Globus pallidus (tissue), 1 donor: Measurements from ENCODE around the gene PPME1.

ENCODE experiments used
- DNase-seq: peaks from one replicate; pipeline ENCODE4 v3.0.0-alpha.2; 2015; ENCODE audit warnings: low spot score

The PPME1 gene

DNA sequence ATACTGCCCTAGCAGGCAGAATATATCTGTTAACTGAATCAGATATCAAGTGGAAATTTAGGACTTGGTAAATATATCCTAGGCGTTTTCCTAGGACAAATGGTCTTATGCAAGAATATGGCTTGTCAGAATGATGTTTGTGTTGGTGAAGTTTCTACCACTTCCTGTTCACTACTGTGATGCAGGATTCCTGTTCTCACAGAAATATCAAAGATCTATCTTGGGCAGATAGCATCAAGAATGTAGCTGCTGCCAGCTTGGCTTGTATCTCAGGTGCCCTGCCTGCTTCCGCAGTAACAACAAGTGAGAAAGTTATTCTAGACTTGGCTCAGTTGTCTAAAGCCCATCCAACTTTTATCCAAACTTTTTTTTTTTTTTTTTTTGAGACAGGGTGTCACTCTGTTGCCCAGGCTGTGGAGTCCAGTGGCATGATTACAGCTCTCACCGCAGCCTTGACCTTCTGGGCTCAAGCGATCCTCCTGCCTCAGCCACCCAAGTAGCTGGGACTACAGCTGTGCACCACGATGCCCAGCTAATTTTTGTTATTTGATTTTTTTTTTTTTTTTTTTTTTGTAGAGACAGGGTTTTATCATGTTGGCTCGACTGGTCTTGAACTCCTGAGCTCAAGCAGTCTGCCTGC lies 61.3 kb downstream of the PPME1 start:
- no peak for DNase-seq

GRCh38 chr11:74233683-74234082 lies 62.6 kb downstream of the PPME1 start:
- no peak for DNase-seq

DNA sequence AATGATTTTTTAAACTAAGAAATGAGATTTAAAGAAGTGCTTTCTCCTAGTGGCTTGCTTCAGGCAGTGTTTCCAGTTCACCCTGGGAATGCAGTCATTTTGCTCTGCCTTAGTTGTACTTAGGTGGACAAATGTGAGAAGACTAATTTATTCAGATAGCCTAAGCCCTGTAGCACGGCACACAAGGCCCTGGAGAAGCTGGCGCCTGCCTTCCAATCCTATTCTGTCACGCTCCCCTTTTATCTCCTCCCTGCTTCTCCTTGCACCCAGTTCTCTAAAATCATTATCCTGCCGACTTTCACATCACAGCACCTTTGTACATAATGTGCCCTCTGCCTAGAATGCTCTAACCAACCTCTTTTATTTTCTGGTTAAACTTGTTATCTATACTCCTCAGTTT lies 64.0 kb downstream of the PPME1 start:
- DNase-seq, result no peak

DNA sequence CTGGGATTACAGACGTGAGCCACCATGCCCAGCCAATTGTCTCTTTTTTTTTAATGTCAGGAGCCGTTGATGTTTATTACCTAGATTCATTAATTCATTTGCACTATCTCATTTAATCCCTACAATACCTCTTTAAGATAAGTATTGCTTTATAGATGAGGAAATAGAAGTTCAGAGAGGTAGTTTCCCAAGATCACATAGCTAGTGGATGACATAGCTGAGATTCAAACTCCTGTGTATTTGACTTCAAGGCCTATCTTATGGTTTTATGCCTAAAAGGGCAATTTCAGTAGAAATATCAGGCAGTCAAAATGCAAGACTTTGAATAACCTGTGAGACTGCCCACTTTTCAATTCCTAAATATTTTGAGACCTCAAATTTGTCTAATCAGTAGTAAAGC lies 66.5 kb downstream of the PPME1 start:
- DNase-seq, result no peak

DNA sequence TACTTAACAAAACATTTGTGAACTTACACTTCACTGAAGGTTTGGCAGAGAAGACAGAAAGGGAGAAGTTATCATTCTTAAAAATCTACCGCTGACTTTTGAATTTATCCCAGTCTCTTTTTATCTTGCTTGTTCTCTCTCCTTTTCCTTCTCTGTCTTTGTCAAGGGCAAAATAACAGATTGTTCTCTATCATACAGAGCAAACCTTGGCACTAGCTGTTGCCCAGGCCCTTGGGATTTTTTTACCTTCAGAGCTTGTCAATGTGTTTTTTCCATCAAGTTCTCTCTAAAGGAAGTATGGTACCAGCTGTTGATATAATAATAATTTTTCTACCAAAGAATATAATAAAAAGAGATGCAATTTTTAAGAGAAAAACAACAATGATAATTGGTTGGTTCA lies 67.2 kb downstream of the PPME1 start:
- DNase-seq, result no peak

GRCh38 chr11:74248469-74248868 lies 77.4 kb downstream of the PPME1 start:
- DNase-seq, result no peak

DNA sequence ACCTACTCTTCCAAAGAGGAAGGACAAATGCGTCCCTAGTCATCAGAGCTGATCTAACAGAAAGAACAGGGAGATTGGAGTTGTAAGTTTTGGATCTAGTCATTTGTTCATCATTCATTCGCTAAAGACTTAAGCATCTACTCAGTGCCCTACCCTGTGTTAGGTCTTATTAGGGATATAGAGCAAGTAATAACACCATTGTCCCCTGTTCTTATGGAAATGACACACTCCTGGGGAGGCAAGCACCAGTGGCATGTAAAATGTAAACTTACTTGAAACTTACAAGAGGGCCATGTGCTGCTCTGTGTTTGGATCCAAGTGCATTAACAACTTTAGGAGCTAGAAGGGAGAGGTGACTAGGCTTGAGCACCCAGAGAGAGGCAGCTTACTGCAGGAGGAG lies 78.4 kb downstream of the PPME1 start:
- DNase-seq, result no peak

DNA sequence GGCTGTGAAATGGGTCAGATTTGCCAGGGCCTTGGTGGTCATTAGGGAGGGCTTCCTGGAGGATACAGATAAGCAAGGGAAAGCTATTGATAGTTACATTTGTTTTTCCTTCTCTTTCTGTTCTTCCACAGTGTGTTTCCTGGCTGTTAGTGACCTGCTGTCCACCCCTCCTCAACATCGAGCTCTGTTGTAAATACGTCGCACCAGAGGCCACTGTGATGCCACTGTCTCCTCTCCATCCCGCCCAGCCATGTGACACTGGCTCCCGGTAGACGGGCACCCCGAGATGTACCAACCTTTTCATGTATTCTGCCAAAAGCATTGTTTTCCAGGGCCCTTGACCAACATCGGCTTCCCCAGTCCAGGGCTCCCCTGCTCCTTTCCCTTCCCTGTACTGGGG lies 82.3 kb downstream of the PPME1 start:
- no peak for DNase-seq

- peak; percentile 37 for DNase-seq
Observed at GRCh38 chr11:74255741-74256375, 84.8 kb downstream of the PPME1 start.

DNA sequence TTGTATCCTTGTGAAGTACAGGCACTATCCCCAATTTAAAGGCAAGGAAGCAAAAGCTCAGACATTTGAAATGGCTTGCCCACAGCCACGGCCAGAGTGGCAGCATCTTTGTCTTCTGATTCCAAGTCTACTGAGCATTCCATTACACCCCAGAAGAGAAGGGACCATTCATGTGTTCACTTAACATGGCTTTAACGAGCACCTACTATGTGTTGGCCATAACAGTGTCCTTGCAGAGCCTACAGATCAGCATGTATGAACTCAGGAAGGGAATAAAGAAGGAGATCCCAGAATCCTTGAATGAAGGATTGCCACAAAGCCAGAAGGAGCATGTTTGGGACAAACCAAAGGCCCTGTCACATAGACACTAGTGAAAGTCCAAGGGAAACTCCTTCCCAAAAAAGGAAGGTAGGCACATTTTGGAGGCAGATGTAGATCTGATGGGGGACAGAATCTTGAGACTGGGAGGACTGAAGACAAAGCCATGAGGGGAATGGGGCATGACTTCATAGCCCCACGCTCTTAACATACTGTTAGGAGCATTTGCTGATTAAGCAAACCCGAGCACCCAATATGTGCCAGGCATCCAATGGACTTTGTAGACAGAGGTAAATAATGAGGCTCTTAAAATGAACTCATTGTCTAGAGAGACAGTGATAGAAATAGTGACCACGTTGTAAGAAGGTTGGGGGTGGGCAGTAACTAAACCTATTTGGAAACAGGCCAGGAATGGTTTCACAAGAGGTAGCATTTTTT lies 85.5 kb downstream of the PPME1 start:
- DNase-seq, result no peak

DNA sequence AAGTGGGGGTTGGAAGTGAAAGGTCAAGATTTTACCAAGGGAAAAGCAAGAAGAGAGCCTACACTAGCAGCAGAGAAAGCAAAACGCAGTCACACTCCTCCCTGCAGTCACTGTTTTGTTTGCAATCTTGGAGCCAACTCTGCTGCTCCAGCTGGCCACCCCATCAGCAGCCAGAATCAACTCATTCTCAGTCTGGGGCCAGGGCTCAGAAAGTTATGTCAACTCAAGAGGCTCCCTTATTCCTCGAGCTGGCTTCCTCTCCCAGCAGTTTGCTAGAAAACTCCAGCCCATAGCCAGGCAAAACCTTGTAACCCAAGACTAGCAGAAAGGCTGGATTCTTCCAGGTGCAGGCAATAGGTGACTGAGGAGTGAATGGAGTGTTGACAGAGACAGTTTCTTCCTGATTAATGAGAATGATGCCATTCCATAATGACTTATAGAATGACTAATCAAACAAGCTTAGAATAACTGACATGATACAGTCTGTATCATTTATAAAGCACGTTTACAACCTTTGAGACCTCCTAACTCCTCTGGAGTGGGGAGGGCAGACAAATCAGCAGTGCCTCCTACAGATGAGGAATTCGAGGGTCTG lies 87.0 kb downstream of the PPME1 start:
- peak; percentile 37 for DNase-seq

- DNase-seq, result no peak
Observed at GRCh38 chr11:74262725-74263124, 91.6 kb downstream of the PPME1 start.

GRCh38 chr11:74265256-74265655 lies 94.2 kb downstream of the PPME1 start:
- no peak for DNase-seq

GRCh38 chr11:74267014-74267413 lies 95.9 kb downstream of the PPME1 start:
- DNase-seq, result no peak

GRCh38 chr11:74268456-74268855 lies 97.4 kb downstream of the PPME1 start:
- DNase-seq, result no peak

DNA sequence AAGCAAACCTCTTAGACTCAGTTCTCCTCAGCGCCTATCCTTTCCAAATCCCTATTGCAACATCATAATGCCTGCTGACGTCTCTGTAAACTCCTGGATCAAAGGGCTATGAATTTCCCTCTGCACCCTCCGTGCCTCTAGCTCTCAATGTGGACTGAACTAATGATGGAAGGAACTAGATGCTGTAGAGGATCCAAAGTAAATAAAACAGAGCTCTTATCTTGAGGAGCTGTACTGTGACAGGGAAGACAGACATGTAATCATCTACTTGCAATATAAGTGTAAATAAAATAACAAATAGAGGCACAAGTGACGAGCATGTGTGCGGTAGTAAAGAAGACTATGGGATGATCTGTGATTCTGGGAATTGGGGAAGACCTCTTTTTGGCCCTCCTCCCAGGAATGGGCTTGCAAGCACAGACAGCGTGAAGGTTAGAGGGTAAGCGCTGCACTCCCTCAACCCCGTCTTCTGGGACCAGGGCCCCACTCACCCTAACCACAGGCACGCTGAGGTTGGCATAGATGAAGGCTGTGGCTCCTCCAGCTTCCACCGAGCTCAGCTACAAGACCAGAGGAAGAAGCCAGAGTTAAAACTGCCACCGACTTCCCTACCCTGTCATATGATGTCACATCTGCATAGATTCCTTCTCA lies 98.2 kb downstream of the PPME1 start:
- DNase-seq, result no peak

GRCh38 chr11:74272276-74272675 lies 101.2 kb downstream of the PPME1 start:
- DNase-seq, result no peak

DNA sequence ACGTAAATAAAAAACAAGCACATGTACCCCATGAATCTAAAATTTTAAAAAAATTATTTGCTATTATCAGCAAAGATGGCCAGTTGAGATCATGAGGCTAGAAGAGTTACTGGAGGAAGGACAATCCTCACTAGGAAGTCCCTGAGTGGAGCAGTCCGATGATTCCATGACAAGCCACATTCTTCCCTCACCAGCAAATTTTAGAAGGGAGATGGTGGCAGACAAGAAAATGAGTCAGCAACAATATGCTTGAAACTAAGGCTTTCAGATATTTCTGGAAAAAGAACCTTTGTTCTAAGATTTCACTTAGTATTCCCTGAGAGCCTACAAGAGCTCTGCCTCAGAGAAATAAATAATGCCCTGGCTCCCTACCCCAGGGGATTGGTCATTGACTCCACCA lies 105.5 kb downstream of the PPME1 start:
- DNase-seq, result no peak

DNA sequence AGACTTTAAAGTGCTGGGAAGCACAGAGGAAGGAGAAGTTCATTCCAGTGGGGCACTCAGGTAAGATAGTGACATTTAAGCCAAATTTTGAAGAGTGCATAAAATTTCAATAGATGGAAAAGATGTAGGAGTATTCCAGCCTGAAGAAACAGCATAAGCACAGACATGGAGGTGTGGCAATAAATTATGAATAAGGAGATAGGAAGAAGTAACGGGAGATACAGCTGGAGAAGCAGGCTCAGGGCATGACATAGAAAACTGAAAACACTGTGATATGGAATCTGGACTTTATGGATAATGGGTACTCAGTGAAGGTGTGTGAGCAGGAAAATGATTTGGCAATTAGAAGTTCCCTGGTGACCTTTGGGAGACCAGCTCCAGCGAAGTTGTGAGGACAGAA lies 107.0 kb downstream of the PPME1 start:
- no peak for DNase-seq

DNA sequence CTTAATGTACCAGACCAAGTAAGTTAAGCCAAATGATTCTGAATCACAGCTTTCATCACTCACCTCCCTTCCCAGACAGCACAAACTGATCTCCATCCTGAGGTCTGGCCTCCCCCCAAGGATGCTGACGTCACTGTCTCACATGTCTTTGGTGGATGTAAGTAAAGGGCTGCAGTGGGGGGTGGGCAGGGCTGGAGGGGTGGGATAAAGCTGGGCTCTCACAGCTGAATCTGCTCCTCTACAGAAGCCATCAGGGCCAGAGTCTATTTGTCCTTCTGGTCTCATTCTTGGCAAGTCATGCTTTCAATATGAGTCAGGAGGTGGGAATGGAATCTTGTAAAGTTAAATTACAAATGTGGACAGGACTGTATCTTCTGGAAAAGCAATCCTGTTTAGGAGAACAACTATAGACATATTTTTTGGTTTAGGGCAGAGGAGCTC lies 107.7 kb downstream of the PPME1 start:
- no peak for DNase-seq

GRCh38 chr11:74279256-74279655 lies 108.2 kb downstream of the PPME1 start:
- DNase-seq, result no peak

DNA sequence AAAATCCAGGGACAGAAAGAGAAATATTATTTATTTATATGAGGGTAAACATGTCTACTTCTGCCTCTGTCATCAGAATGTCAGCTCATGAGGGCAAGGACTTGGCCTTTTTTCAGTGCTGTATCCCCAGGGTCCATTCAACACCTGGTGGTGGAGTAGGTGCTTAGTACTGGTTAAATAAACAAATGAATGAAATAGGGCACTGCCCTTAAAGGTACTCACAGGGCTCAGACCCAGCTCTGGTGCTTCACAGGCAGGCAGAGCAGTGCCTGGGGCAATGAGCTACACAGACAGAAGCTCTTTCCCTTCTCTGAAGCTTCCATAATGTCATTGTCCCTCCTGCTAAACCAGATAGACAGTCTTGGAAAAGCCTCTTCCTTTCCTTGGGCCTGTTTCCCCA lies 109.4 kb downstream of the PPME1 start:
- DNase-seq, result no peak
